ENCODE data around the gene C15orf62.
A peak's percentile ranks its signal among the peaks of the same experiment; 100 is the strongest.

Gene C15orf62

GRCh38 chr15:40756938-40757337 lies 12.8 kb upstream of the C15orf62 start:
- DNase-seq, result no peak

GRCh38 chr15:40759961-40760360 lies 9.8 kb upstream of the C15orf62 start:
- no peak for DNase-seq

- peak; percentile 38 for DNase-seq
Observed at GRCh38 chr15:40762919-40763800, 6.6 kb upstream of the C15orf62 start.

- no peak for DNase-seq
Observed at GRCh38 chr15:40763801-40764628, 5.8 kb upstream of the C15orf62 start, which contains the start of gene GCHFR. TSS of gene GCHFR (plus strand) at chr15:40764068. CDS start at chr15:40764181, 113 bp downstream.

GRCh38 chr15:40764629-40765103 lies 5.1 kb upstream of the C15orf62 start:
- DNase-seq, result no peak

- no peak for DNase-seq
Observed at GRCh38 chr15:40766194-40766815, 3.5 kb upstream of the C15orf62 start.

- DNase-seq, result no peak
Observed at GRCh38 chr15:40766906-40767837, 2.6 kb upstream of the C15orf62 start.

- no peak for DNase-seq
Observed at GRCh38 chr15:40767838-40768500, 1.8 kb upstream of the C15orf62 start.

GRCh38 chr15:40768521-40769273 lies 1.1 kb upstream of the C15orf62 start:
- no peak for DNase-seq

- no peak for DNase-seq
Observed at GRCh38 chr15:40770147-40770721, 454 bp downstream of the C15orf62 start.

GRCh38 chr15:40771242-40771641 lies 1.5 kb downstream of the C15orf62 start:
- DNase-seq, result no peak

GRCh38 chr15:40772014-40772413 lies 2.2 kb downstream of the C15orf62 start:
- no peak for DNase-seq

GRCh38 chr15:40773496-40773895 lies 3.7 kb downstream of the C15orf62 start:
- DNase-seq, result no peak

GRCh38 chr15:40773902-40774301 lies 4.1 kb downstream of the C15orf62 start:
- DNase-seq, result no peak

- DNase-seq, result no peak
Observed at GRCh38 chr15:40775007-40775406, 5.2 kb downstream of the C15orf62 start.

GRCh38 chr15:40775740-40776536 lies 6.2 kb downstream of the C15orf62 start:
- DNase-seq, result no peak

- no peak for DNase-seq
Observed at GRCh38 chr15:40776537-40777141, 6.9 kb downstream of the C15orf62 start.

GRCh38 chr15:40782609-40783227 lies 12.9 kb downstream of the C15orf62 start:
- DNase-seq, result no peak
